HG03558 (cell line): ENCODE results near the gene AFF2.

Source experiments
- ATAC-seq: cut with Tn5 transposase; IDR thresholded peaks from one replicate; pipeline ENCODE4 v1.9.1; 2021; ENCODE audit warnings: moderate number of reproducible peaks; ENCODE audit not compliant: unreplicated experiment; ENCODE audit errors: extremely low read depth

AFF2 gene

DNA sequence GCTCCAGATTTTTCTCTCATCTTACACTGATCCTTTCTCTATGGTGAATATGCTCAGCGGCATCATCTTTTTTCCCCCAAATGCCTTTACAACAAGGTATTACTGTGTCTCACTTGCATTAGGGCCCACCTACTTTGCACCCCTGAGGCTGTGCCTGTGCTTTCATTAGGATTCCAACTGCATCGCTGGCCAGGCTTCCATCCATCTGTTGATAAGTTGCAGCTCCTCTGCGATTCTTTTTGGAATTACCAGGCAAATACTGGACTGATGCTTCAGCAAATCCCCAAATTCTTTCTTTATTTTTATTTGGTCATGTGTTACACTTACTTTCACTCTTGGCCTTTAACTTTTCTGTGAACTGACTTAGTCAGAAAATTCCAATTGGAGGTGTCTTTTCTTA, 77.3 kb downstream of the AFF2 start:
- ATAC-seq = no peak

DNA sequence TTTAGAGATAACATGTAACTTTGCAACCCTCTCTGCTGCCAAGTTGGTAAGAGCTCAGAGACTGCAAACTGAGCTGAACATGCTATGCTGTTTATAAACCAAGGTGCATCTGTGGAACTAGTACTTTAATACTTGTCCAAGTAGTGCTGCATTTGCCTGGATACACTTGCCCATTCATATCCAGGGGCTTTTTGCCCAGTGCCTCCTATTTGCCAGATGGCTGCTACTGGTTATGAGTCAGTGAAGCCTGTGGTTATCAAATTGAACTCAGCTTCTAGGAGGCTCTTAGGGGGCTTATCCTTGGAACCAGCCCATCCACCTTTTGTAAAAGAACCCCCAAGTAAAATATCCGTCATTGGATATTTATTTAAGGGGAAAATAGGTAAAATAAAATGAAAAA, 79.6 kb downstream of the AFF2 start:
- no peak for ATAC-seq

DNA sequence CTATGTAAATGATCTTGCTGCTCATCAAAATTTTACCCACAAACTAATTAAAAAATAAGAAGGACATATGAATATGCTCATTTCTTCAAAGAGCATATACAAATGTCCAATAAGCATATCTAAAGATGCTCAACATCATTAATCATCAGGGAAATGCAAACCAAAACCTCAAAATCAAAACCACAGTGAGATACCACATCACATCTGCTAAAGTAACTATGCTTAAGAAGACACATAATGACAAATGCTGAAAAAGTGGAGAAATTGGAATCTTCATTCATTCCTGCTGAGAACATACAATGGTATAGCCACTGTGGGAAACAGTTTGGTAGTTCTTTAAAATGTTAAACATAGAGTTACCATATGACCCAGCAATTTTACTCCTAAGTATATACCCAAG, 81.9 kb downstream of the AFF2 start:
- no peak for ATAC-seq

GRCh38 chrX:148588649-148589310, 88.4 kb downstream of the AFF2 start:
- no peak for ATAC-seq

GRCh38 chrX:148592595-148592994, 92.2 kb downstream of the AFF2 start:
- ATAC-seq = no peak

GRCh38 chrX:148593146-148593545, 92.7 kb downstream of the AFF2 start:
- no peak for ATAC-seq

- no peak for ATAC-seq
Observed at GRCh38 chrX:148593987-148594386, 93.6 kb downstream of the AFF2 start.

GRCh38 chrX:148599404-148599803, 99.0 kb downstream of the AFF2 start:
- no peak for ATAC-seq

DNA sequence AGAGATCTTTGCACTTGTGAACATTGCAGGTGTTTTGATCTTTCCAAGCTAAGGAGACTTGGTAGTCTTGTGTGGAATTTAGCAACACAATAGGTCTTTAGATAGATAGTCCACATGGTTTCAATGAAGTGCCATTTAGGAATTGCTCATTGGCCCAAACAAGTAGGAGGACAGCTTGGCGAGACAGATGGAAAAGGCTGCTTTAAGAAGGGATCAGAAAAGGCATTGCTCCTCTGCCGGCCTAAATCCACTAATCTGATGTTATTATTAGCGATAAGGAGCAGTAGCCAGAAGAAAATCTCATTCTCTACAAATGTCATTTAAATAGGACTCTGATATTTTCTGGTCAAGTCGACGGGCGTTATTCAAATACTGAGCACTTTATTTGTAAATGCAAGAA, 99.7 kb downstream of the AFF2 start:
- ATAC-seq = no peak

GRCh38 chrX:148600581-148600980, 100.2 kb downstream of the AFF2 start:
- ATAC-seq = no peak

DNA sequence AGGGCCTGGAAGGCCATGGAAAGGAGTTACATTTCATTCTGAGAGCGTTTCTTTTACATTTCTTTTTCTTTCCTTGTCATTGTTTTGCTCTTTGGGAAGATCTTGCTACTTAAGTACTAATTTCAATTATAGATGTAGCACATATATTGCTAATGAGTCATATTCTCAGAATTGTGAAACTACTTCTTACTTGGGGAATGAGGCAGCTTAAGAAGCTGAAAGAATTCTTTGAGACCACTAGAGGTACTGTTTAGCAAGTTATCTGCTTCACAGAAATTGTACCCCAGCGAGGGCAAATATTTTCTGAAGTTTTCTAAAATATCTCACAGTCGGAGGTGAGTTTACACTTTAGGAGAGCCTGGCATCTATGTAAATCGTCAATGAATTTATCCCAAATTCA, 100.6 kb downstream of the AFF2 start:
- no peak for ATAC-seq

DNA sequence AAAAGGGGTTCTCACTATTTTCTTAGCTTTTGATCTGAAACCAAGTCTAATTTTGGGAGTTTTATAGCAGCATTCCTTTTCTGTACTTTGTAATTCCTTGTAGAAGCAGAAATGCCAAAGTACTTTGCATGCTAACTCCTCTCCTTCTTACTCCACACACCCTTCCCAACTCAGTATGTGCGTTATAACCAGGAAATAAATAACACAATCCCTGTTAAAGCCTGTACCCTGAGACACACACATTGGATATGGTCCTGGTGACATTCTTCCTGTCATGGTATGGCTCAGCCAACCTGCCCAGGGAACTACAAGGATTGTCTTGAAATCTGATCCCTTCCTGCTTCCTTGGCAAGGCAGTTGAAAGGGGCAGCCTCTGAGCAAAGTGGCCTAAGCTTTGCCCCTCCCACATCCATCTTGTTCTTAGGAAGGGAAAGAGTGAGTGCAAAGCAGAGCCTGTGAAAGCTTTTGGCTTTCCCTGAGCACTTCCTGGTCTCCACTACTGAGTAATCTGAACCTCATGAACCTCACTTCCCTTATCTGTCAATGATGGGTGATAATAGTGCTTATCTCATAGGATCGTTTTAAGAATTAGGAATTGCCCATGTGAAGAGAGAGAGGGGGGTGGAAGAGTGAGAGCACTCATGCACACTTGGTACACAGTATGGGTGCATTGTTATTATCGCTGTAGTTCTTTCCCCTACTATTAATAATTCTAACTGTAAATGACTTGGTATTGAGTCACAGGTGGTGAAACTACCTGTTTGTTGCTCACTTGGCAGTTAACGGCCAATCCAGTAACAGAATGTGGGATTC, 109.3 kb downstream of the AFF2 start:
- peak; percentile 59 for ATAC-seq

GRCh38 chrX:148610328-148610698, 109.9 kb downstream of the AFF2 start:
- ATAC-seq = peak; percentile 28

DNA sequence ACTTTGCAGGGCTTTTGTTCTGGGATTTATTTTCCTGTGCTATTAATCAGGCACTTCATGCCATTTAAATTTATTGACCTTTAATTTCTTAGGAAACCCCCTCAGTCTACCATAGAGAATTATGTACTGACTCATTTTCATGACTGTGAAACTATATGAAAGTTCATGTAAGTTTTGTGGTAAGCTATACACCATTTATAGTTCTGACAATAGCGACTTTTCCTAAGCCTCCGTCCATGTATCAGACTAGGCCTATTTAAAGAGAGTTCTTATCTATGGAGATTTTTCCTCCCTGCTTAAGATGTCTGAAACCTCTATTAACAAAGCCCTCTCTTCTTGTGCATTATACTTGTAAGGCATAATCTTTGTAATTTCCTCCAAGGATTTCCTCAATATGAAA, 111.6 kb downstream of the AFF2 start:
- ATAC-seq = peak; percentile 35

DNA sequence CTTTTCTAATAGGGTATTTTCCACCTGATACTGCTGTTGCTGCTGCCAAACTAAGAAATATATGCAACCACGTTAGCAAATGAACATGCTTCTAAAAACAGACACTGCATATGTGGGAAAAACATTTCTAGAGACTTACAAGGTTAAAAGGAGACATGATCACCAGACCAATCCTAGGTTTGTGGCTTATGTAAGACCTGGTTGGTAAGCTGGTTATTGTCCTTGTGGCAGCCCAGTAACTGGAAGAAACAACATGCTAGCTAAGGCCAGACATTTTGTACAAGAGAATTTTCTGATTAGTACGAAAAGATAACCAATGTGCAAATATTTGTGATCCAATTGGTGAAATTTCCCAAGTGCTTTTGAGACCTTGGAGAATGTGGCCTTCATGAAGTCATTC, 112.0 kb downstream of the AFF2 start:
- ATAC-seq = no peak

- ATAC-seq = no peak
Observed at GRCh38 chrX:148613636-148614035, 113.2 kb downstream of the AFF2 start.

DNA sequence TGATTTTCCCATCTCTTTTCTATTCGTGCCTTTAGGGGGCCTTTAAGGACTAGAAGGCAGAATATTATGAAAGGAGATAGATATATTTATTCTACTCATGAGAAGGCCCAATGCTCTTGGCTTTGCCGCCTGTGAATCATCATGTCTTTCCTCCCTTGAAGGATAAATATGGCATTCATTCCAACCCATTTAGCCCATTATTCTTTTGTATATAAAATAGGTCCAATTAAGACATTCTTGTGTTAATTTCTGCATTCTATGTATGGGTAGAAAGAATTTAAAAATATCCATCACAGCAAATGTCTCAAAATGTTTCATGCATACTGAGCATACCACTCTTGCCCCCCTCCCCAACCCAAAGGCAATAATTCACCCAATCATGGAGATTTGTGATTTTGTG, 115.1 kb downstream of the AFF2 start:
- ATAC-seq = no peak

DNA sequence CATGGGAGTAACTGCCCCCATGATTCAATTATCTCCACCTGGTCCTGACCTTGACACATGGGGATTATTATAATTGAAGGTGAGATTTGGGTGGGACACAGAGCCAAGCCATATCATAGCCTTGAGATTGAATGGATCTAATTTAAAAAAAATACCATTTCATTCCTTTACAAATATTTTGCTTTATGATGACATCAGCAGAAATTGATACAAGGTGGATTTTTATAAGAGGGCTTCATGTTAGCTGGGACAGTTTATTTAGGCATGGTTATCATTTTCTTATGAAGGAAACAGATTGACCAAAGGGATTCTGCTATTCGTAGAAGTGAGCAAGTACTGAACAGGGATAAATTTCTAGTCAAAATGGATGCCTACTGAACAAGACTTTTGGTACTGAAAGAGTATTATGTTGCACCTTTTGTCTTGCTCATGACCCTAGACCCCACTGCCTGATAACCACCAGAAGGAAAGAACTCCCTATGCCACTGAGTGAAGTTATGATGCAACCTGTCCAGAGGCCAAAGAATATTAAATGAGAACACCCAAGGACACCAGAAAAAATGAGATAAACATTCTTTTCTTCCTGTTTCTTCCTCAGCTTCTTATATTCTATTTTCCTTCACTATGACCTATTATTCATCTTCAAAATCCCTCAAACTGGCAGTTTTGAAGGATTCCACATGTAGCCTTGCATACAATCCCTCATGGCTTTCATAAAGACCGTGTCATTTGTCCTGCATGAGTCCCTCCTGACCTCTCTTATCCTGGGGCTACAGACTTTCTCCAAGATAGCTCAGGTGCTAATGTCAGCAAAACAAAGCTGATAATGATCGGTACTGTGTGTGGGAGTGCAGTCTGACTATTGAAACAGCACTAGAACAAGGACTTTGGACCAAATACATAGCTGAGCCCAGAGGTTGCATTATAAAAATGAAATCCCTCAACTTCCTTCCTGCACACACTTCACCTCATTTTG, 118.3 kb downstream of the AFF2 start:
- no peak for ATAC-seq

DNA sequence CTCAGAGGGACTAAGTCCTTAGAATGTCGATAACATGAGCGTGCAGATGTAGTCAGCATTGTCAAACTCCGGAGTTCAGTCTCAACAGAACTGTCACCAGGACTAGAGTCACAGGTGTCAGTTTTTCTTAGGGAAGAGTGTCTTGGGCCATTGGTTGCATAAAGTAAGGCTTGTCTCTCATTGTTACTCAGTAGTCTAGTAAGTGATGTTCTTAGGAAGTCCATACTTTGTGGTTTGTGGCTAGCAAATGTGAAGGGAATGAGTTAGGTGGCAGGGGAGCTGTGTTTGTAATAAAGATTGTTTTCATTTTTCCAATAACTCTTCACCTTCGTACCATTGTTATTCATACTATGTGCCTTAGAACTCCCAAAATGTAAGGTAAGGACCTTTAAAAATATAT, 119.6 kb downstream of the AFF2 start:
- ATAC-seq = no peak

GRCh38 chrX:148624951-148625474, 124.6 kb downstream of the AFF2 start:
- no peak for ATAC-seq

DNA sequence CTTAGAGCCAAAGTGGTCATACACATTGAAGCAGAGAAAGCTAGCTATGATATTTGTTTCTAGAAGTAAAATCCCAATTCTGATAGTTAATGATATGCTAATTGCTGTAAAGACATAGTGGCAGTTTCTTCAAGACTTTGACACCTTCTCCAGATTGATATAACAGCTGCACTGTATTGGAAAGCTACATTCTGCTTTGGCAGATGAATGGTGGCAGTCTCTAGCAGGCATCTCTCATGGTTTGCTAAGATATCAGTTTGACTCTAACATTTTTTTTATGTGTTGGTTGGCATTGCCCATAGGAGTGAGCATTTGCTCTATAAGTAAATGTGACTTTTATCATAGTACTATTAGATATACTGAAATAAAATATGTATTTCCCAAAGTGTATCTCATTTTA, 128.2 kb downstream of the AFF2 start:
- ATAC-seq = no peak
